Left lobe of liver (tissue), 2 donors: Measurements from ENCODE around the gene ANGPTL5. TPM values are rescaled to one million over a fixed set of nuclear protein-coding genes. Genes with fewer than 3 reads are reported as not detected.
"Not testable (repeated sequence)": the region's sequence is repeated elsewhere in the genome, so short reads cannot be mapped to it uniquely, and the experiment has no call there.

Source experiments
- ATAC-seq: fragments of 200-7000 bp; cut with Tn5 transposase; one replicate; pipeline ENCODE4 v1.9.1; 2020; ENCODE audit warnings: mild to moderate bottlenecking, moderate library complexity
- DNase-seq: peaks from one replicate; pipeline ENCODE4 v3.0.0-alpha.2; 2020; ENCODE audit warnings: low spot score
- total RNA-seq: library from RNA; stranded (reverse); gene quantifications from one replicate; pipeline ENCODE4 v1.2.1, GENCODE V29; 2021
- donor health status: DM: no; HTN: no; CAD: no; lungs with moderate emphysema.
- donor health status: DM: no; HTN: yes; CAD: no.

The ANGPTL5 gene
- total RNA-seq, result not detected

DNA sequence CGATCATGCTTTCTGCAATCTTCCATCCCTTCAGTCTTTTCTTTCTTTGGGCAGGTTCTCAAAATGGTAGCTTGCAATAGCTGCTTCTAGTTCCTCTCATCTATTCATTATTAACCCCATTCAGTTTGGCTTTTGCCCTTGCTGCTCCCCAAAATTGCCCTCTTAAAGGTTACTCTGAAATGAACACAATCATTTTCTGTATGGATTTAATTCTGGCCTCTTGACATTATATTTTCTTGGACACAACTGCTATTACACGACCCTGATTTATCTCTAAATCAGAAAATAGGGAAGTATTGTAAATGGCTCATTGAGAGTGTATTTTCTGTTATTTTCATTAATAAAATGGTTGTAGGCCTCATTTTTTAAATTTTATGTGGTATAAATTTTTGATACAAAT is at the start of gene ANGPTL5:
Gene ANGPTL5, minus strand, starts transcription at position 101 of the 400 bp plus-strand sequence. CDS start 8,613 bp downstream, outside the sequence.
- ATAC-seq (no peak), DNase-seq (no peak)

DNA sequence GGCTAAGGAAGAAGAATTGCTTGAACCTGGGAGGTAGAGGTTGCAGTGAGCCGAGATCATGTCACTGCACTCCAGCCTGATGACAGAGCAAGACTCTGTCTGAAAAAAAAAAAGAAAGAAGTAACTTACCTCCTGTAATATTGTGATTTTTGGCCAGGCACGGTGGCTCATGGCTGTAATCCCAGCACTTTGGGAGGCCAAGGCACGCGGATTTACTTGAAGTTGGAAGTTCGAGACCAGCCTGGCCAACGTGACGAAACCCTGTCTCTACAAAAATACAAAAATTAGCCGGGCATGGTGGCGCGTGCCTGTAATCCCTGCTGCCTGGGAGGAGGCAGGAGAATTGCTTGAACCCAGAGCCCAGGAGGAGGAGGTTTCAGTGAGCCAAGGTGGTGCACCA is 47.9 kb upstream of the ANGPTL5 start:
- not testable (repeated sequence) for ATAC-seq, DNase-seq

DNA sequence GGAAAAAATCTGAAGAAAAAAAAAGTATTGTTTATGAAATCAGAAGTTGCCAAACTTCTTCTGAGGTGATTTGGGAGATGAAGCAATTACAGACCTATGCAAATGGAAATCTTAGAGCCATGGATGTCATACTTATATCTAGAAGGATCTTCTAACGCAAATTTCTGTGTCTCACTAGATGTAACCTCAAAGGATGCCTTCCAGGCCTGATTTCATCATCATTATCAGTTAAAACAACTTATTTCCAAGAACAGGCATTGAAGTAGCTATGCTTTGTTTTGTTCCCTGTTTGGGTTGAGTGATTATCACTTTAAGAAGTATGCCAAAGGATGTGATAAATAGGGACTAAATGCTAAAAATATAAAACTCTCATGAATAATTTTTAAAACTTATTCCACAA is 43.9 kb upstream of the ANGPTL5 start:
- ATAC-seq (no peak), DNase-seq (no peak)

DNA sequence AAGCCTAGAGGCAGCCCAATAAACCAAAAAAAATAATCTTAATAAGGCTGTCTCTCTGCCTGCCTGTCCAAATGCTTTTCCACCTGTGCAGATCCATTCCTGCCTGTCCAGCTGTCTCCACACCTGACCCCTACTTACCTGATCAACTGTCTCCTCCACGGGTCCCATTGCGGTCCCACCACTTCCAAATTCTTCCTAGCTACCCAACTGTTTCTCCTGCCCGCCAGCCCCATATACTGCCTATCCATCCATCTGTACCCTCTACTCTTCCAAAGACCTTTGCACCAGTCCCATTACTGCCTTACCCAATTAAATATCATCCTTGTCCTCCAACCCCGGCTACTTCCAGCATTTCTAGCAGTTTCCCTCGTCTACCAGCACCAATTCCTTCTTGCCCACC is 39.4 kb upstream of the ANGPTL5 start:
- DNase-seq (no peak), ATAC-seq (no peak)

DNA sequence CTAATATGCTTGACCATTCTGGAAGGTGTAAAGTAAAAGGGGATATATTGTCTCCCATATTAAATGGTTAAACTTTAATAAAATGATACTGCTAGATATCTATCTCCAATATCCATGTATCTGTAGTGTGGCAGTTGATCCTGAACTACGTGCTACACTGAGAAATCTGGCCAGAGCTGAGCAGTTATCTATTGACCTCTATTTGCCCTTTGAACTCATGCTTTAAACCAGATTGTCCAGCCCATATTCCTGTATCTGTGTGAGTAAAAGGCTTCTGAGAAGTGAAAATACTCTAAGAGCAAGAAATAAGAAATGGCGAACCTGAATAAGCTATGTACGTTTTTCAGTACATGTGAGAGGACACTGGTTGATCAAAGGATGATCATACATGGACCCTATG is 39.0 kb upstream of the ANGPTL5 start:
- no peak for DNase-seq
- ATAC-seq, result peak; percentile 86

DNA sequence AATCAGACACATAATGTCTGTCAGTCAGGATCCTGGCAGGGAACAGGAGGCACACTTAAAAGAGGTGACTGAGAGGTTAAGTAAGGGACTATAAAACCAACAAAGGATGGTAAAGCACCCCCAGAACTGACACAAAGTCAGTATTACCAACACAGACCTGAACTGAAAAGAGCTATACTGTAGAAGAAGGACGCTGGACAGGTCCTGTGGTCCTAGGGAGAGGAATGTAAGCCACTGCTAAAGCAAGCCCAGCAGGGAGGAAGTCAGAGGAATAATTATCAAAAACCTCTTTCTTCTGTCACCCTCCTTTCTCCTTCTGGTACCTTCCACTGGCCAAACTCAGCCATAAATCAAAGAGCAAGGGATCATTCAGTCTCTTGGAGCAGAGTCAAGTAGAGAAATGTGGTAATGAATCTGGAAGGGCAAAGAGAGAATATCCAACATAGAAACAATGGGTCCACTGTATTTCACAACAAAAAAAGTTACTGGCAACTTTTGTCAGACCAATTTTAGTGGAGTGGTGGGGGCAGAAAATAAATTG is 33.4 kb upstream of the ANGPTL5 start:
- no peak for DNase-seq
- no peak for ATAC-seq

DNA sequence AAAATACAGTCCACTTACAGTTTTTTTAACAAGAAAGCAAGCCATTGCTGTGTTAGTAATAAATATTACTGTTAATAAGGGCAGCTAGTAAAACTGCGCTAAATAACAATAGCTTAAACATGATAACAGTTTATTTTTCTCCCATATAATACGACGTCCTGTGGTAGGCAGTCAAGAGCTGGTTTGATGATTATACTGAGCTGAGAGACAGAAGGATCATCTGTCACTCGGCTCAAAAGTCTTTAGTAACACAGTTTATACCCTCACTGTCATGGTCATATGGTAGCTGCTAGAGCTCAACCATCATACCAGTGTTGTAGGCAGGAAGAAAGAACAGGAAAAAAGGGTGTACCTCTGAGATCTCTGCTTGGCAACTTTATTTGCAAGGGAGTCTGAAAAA is 29.1 kb upstream of the ANGPTL5 start:
- no peak for ATAC-seq
- DNase-seq, result no peak

DNA sequence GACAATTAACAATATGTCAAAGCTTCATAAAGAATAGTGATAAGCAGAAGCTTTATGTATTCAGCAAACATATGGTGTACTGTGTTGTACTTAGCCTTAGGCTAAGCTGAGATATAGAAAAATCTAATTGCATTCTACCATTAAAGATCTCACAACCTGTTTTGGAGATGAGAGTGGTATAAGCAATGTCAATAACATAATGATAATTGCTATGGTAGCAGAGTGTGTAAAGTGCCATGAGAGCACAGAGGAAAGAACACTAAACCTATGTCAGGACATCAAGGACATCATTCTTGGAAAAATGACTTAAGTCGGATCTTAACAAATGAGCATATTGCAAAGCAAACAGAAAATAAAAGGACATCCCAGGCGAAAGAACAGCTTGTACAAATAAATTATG is 28.6 kb upstream of the ANGPTL5 start:
- DNase-seq (no peak), ATAC-seq (no peak)

DNA sequence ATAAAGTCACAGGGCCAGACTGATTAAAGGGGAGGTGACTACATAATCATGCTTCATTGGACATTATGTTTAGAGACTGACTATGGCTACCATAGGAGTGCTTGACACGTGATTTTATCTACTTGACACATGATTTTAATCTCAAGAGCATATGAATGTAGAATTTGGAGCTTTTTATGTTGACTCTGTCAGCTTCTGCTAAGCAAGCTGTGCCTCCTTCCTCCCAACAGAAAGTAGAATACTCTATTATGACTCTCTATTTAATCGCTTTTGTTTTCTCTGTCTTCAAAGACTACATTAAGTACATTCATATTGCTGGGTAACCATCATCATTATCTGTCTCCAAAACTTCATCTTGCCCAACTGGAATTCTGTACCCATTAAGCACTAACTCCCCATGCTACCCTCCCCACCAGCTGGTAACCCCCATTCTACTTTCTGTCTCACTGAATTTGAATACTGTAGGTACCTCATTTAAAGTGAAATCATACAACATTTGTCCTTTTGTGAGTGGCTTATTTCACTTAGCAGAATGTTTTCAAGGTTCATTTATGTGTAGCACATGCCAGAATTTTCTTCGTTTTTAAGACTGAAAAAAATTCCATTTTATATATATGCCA is 24.7 kb upstream of the ANGPTL5 start:
- no peak for DNase-seq
- ATAC-seq, result no peak

DNA sequence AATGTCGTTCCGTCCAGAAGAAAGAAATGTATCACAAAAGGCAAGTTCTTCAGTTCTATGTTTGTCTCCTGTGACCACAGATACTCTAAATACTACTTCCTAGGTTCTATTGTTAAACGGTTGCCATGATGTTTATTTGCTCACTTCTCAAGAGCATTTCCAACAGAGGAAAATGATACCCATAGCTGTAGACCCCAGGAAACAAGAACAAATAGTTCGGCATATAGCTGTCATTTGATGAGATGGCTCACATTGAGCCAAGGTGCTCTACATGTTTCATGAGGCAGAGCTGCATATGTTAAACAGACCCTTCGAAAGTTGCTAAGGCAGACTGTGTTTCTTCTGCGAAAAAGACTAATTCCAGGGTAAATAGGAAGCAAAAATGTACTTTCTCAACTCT is 15.4 kb upstream of the ANGPTL5 start:
- DNase-seq, result no peak
- no peak for ATAC-seq

DNA sequence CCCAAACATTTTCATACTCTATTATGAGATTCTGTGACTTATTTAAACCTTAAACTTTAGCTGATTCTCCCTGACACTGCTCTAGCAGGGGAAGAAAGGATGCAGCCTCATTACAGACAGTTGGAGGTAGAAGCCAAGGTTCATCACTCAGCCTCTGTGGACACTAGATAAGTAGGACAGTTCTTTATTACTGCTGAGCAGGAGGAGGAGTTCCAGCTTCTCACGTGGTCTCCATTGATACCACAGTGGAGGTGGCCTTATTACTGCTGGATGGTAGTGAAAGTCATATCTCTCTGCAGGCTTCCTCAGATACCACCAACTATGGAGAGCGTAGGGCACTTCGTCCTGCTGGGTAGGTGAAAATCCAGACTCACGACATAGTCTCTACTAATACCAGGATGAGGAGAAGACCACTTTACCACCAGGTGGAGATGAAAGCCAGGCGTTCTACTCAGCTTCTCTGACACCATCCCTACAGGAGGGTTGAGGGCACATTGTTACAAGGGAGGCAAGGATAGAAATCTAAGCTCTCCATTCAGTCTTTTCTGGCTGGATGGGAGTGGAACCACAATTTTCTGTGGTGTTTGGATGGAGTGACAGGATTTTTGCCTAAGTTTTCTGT is 13.1 kb upstream of the ANGPTL5 start:
- ATAC-seq, result no peak
- DNase-seq, result no peak

DNA sequence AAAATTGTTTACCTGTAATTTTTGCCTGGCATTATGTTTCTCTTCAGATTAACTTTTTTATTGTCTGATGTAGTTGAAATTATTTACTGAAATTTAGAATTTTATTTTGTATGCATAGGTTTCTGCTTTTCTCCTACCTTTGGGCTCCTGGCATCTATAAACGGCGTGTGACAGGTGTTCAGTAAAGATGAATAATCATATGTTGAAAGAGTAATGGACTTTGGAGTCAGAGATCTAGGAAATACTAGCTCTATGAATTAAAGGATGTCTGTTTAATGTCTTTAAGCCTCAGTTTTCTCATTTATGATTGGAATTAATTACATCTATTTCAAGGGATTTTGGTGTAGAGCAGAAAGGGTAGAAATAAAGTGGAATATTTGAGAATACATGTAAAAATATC is 7.2 kb upstream of the ANGPTL5 start:
- no peak for ATAC-seq
- no peak for DNase-seq

DNA sequence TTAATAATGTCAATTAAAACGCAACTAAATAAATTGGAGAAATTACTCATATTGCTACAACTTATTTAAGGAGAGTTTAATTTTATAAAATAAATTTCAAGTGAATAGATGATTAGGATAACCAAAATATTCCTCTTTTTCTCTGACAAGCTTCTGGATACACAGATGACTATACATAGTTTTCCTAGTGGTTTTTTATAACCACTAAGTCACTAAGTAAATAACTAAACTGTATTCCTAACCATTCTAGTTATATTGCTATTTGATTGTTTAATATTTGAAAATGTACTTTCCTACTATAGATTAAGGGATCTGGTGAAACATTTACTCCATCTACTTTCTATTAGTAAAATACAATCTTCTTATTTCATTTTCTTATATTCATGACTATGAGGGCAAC is 4.7 kb upstream of the ANGPTL5 start:
- DNase-seq (no peak), ATAC-seq (no peak)

DNA sequence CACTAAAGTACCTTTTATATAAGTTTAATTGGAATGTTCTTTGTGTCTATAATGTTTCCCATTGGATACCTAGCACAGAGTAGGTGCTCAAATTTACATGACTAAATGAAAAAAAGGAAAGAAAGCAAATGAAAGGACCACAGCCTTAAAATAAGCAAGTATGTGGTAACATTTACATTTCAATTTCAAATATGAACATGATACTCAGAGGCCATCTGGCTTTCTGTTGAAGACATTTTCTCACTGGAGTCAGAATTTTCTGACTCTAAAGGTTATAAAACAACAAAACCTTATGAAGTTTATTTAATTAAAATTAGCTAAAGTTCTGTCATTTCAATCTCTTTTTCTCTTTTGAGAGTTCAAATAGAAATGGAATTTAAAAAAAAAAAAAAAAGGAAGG is 904 bp upstream of the ANGPTL5 start:
- DNase-seq (no peak), ATAC-seq (no peak)

DNA sequence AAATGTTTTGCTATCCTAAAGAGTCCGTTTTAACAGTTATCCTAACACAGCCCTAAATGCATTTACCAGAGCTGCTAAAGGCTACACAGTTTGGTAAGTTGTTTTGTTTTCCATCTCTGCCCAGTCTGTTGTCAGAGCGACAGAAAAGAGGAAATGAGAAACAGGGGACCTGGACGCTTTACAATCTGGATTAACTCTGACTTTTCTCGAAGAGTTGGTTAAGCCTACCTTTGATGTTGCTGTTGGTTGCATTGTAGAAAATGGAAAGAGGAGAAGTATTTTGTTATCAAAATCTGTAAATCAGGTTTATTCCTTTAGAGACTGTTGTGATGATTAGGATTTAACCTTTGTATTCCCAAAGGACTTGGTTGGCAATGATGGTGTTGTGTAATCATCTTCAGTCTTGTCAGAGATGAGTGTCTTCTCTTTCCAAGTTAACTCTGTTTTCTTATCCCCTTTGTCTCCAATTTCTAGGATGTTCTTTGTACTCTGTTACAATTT is 481 bp downstream of the ANGPTL5 start:
- ATAC-seq, result no peak
- DNase-seq, result no peak

DNA sequence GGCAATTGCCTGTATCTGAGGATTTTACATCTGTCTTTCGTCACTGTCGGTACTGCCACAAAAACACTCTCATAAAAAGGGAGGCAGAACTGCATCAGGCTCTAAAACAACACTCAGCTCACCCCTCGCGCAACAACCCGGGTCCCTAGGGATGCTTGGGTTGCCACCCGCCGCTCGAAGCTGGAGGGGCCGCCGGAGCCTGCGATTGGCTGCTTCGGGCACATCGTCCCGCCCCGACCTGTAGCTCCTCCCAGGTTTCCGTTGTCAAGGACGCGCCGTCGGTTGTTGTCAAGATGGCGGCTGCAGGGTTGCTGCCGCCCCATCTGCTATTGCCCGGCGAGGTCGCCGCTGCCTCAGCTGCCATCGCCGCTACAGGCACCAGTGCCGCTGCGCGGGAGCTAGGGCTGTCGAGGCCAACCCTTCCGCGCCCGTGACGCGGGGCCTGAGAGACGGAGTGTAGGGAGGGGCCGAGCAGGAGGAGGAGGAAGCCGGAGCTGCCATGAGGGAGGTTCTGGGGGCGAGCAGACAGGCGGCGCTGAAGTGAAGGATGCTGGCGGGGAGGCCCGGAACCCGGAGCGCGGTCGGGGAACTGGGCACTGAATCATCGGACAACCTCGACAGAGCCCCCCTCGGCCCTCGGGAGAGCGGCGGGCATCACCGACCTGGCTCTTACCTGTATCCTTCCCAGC is 1.4 kb downstream of the ANGPTL5 start, which contains the start of gene CEP126:
Gene CEP126, plus strand, starts transcription at position 273 of the 689 bp plus-strand sequence. Its CDS starts 275 bp downstream, at position 548.
- ATAC-seq (peak; percentile 99), DNase-seq (peak; percentile 86)

DNA sequence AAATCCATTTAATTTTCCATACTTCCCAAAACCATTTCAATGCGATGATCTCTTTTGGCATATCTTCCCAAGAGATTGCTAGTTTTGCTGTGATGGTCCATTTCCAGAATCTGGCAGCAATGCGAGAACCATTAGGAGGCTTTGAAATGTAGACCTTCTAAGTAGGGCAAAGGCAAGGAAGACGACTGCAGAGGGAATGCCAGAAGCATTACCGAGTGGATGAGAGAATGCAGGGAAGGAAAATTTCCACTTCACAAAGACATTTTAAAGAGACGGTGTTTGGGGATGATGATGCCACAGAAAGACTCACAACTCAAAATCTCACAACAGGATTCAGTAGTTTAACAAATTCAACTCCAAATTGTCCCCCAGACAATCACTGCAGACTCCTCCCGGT is 2.0 kb downstream of the ANGPTL5 start:
- ATAC-seq (no peak), DNase-seq (no peak)

DNA sequence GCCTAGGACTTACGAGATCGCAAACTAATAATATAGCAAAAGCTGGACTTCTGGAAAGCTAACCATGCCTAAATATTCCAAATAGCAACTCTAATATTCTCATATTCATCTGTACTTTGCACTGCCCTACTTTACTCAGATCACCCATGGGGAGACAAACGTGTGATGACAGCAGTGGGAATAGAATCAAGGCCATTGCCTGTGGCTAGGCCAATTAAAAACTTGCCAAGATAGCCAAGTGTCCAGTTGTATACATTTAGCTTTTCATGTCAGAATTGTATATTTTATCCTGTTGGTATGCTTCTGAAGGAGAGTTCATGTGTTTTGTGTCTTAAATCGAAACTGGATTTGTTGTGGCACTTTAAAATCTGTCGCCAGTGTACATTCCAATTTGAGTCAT is 2.7 kb downstream of the ANGPTL5 start:
- DNase-seq (no peak), ATAC-seq (no peak)

DNA sequence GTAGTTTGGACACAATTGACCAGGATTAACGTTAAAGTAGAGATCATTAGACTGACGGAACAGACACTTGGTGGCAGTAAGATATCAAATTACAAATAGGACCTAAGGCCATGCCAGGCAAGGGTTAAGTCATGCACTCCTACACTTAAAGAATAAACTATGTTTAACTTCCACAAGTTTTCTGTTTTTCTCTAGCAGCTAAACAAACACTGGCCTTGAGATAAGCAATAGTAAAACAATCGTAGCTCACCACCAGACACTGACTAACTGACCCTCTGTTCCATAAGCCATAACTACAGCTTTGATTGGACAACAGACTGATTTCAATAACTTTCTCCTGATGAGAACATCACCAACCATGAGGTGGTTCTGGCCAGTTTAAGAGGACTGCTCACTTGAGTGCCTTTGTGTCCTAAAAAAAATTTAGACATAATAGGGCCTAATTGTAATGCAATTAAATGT is 3.5 kb downstream of the ANGPTL5 start:
- no peak for DNase-seq
- no peak for ATAC-seq

DNA sequence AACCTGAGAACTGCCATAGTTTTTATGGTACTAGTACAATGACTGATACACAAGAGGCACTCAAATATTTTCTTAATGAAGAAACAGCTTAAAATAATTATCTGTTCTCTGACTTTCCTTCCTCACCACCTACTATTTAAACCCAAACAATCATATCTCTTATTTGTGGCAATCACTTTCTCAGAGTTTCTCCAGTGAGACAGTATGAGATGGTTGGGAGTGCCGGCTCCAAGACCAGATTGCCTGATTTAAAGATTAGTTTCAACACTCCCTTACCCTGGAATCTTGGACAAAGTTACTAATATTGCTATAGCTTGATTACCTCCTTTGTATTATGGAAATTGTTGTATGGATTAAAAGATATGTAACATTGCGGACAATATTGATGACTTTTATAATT is 7.2 kb downstream of the ANGPTL5 start:
- DNase-seq (no peak), ATAC-seq (no peak)

DNA sequence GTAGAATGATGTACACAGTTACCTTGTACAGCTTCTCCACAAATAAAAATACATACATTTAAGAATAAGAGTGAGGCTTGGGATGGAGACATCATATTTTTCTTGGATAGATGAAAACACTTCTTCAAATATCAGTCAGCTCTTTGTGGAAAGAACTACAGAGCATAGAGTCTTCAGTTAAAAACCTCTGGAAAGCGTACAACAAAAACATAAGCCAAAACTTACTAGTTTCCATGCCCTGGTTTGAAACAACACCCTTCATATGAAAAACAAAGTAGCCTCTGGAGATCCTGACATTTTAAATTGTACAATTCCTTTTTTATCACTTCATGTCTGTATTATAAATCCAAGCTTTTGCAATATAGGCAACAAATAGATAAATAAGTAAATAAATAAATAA is 8.5 kb downstream of the ANGPTL5 start:
- DNase-seq (no peak), ATAC-seq (no peak)

DNA sequence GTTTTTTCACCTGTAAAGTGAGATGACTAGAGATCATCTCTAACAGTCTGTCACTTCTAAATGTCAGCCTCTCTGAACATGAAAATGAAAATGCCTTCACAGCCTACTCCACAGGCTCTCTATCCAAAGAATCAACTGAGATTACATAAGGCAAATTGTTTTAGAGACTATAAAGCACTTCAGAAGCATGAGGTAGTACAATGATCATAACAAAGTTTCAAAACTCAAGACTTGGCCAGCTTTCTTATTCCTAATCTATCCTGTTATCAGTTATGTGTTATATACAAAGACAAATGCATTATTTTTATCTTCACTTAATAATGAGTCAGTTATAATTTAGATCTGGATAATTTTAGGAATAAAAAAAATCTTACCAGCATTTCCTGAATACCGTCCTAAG is 21.8 kb downstream of the ANGPTL5 start:
- ATAC-seq (no peak), DNase-seq (no peak)
